NCI-H510A treated with DMSO at 0.1 percent for 48 hours (cell line): ENCODE data around the gene LEPROT.
A peak's percentile ranks its signal among the peaks of the same experiment; 100 is the strongest.
"Not testable (repeated sequence)": the region's sequence is repeated elsewhere in the genome, so short reads cannot be mapped to it uniquely, and the experiment has no call there.

Source experiments
- DNase-seq: peaks from one replicate; lab custom pipeline; 2025; lab: John Stamatoyannopoulos, UW

Gene LEPROT, protein sequence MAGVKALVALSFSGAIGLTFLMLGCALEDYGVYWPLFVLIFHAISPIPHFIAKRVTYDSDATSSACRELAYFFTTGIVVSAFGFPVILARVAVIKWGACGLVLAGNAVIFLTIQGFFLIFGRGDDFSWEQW

DNA sequence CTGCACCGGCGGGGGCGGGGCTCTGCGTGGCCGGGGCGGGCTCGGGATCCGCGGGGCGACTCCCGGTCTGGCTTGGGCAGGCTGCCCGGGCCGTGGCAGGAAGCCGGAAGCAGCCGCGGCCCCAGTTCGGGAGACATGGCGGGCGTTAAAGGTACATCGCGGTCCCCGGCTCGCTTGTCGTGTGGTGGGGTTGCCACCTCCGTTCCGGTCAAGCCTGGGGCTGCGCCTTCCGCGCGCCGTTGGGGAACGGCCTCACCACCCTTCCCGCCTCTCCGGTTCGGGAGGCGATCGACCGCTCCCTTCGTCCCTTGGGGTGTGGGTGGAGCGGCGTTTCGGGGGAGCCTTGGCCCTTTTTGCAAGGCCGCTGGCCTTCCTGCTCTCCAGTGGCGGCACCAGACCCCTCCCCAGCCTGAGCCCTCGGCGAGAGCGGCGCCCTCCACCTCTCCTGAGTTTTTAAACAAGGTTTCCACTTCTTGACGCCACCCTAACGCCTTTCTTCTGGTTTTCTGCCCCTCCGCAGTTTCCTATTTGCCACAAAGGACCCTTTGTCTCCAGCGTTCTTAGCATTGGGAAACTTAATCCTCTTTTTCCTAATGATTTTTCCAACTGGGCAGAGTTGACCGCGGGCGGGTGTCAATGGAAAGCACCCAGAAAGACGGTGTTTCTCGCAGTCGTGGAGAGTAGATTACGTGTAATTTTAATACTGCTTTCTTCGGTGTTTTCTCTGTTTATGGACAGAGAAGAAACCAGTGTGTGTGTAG, at the start of gene LEPROT, which contains the start of gene LEPR:
Gene LEPROT, plus strand, starts transcription at position 79 of the 761 bp plus-strand sequence. Its CDS starts 57 bp downstream, at position 136.
Gene LEPR, plus strand, starts transcription at position 79 of the 761 bp plus-strand sequence. CDS start 144,898 bp downstream, outside the sequence.
- DNase-seq: peak; percentile 64

DNA sequence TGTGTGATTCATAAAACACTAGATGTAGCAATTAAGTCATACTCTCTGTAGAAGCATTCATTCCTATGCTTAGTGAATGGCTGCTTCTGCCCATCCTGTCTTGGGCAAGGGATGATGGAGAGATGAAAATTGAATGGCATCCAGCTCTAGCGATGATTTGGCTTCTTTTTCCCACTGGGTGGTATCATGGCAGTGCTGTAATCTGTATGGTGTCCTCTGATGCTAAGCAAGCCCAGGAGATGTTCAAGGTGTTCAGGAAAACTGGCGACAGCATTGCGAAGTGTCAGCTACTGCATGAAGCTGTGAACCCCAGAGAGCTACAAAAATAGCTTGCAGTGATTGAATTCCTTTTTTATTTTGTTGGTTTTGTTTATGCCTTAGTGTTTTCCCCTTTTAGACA, 48.9 kb upstream of the LEPROT start:
- no peak for DNase-seq

DNA sequence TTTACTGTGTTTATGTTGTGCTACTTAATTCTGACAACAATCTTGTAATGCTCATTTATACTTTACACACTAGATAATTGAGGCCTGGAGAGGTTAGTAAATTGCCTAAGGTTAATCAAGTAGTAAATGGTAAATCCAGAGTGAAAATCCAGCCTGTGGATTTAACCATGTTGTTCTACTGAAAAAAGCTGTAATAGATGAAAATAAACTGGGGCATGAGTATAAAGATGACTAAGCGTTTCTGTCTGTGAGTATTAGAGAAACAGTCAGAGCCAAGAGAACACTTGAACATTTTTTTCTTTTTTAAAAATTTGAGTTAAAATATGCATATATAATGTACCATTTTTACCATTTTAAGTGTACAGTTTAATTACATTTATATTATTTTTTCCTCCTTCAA, 47.9 kb upstream of the LEPROT start:
- no peak for DNase-seq

DNA sequence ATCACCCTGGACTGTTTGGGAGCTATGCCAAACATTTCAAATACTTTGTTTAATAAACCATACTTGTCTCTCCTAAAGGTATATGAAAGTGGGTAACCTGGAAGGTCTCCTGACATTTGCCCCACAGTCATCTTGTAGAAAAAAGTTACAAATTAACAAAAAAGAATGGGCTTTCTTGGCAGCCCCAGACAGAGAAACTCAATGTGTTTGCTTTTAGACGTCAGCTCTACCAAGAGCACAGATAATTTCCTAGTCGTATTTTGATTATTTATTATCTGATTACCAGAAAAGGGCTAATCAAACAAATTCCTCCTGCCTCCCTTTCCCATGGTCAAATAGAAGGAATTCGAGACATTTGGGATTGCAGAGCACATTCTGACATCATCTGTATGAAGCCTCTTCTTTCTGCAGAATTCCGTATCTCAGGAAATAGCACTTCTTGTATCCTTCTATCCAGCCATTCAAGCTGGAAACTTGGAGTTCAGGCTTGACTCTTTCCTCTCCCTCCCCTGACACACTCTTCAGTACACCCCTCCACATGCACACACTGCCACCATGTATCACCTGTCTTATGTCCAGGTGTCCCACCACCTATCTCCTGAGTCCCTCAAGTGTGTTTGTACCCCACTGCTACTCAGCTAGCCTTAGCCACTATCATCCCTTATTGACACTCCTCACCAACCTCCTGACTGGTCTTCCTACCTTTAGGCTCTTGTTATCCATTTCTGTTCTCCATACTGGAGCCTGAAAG, 42.8 kb upstream of the LEPROT start:
- DNase-seq: no peak

DNA sequence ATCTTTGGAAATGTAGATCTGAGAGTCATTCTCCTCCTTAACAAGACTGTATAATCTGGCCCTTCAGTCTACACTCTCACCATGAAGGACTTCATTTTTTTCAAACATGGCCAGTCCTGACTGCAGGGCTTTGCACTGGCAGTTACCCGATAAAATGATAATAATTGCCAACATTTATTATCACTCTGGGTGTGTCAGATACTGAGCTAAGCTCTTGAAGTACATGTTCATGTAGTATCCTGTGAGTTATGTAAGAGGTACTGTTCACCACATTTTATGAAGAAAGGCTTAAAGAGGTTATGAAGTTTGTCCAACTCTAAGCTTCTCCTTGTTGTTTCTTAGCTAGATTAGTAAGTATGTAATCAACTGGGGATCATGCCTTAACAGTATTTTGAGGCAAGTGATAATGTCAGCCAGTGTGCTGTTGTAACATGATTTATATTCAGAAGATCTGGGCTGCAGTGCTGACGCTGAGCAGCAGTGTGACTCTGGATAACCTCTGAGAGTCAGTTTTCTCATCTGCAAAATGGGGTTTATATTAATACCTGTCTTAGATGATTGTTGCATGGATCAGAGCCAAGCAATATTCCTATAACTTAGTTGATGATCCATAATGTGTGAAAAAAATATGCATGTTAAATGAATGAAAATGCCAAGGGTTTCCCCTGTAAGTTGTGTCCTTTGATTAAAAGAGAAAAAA, 42.1 kb upstream of the LEPROT start:
- DNase-seq: no peak

DNA sequence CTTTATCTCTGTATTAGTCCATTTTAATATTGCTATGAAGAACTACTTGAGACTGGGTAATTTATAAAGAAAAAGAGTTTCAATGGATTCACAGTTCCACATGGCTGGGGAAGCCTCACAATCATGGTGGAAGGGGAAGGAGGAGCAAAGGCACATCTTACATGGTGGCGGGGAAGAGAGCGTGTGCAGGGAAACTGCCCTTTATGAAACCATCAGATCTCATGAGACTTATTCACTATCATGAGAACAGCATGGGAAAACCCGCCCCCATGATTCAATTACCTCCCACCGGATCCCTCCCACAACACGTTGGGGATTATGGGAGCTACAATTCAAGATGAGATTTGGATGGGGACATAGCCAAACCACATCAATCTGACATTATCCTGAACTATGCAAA, 36.0 kb upstream of the LEPROT start:
- not testable (repeated sequence) for DNase-seq

DNA sequence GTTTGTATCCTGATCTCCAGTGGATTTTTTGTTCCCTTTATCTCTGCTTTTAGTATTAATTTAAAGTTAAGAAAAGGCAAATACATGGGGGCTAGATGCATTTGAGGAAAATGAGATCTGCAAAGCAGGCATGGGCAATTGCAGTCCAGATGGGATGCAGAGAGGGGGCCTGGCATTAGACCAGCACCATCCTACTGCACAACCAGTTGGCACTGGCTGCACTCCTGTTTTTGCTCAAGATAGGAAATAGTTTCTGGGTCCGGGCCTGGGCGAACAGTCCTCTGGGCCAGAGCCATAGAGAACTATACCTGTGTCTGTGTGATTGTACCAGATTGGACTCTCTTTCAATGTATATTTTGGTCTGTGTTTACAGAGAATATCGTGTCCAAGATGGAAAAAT, 34.0 kb upstream of the LEPROT start:
- no peak for DNase-seq

DNA sequence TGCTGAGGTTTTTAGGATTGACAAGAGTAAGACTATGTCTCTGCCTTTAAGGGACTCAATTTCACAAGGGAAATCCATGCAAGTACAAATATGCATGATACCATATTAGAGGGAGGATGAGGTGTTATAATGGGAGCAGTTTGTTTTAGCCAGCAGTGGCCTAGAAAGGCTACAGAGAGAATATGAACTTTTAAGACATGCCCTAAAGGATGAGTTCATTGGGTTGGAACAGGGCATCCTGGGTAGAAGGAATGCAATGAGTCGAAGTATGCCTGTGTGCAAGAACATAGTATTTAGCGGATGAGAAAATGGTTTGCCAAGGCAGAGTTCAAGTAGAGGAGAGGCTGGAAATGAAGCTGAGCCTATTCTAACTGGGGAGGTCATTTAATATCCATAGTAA, 32.6 kb upstream of the LEPROT start:
- DNase-seq: no peak

DNA sequence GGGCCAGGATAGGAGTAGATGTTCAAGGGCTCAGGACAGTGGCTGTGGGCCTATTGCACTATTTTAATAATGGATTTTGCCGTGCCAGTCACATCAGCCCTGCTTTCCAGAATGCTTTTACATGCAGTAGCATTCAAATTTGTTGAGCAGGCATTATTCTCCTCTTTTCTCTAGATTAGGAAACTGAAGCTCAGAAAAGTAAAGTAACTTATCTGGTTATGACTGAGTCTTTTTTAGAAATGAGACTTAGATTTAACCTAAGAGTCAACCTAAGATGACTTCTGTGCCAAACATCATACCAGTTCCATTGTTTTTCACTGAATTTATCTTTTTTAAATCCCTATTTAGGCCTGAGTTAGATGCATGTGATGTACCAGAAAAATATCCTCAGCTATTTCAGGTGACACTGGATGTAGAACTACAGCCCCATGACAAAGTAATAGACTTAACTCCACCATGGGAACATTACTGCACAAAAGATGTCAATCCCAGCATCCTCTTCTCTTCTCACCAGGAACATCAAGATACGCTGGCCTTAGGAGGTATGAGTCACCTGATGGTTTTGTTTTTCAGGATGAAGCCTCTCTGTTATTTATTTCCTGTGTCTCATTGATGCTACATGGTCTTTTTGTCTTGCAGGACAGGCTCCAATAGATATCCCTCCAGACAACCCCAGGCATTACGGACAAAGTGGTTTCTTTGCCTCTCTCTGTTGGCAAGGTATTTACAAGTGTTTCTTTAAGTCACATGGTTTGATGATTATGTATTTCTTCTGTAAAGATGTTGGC, 31.4 kb upstream of the LEPROT start:
- no peak for DNase-seq

DNA sequence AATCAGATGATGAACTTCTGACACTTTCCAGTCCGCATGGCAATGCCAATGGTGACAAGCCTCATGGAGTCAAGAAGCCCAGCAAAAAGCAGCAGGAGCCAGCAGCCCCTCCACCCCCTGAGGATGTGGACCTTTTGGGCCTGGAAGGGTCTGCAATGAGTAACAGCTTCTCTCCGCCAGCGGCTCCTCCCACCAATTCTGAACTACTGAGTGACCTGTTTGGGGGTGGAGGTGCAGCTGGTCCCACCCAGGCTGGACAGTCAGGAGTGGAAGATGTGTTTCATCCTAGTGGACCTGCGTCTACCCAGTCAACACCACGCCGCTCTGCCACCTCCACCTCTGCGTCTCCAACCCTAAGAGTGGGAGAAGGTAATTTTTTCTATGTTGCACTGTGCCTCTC, 28.0 kb upstream of the LEPROT start:
- no peak for DNase-seq

DNA sequence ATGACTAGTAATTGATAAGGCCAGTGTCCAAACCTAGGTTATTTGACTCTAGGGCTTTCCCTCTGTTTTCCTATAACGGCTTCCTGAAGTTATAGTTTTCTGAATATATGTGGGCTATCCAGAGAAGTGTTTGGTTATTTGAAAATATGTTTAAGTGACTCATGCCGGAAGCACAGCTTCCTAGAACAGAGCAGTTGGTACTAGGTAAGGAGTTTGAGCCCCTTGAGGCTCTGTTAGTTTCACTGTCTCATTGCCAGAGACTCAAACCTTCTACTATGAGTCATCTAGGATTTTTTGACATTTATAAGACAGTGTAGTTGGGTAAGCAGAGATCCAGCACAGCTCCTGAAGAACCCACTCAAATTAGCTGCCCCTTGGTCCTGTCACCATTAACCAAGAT, 27.1 kb upstream of the LEPROT start:
- no peak for DNase-seq

DNA sequence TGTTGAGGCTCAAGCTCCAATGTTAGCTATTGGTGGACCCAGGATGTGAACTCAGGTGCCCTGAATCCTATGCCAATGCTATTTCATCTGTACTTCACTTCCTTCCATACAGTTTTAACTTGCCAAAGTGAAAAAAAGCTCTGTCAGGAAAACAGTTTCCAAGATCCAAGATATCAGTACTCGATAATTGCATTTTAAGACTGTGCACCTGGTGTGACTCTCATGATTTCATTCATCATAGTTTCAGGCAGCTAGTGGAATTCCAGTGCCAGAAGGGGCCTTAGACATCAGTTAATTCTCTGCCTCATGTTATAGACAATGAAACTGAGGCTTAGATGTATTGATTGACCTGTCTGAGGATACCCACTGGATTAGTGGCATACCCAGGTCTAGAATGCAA, 26.5 kb upstream of the LEPROT start:
- no peak for DNase-seq

DNA sequence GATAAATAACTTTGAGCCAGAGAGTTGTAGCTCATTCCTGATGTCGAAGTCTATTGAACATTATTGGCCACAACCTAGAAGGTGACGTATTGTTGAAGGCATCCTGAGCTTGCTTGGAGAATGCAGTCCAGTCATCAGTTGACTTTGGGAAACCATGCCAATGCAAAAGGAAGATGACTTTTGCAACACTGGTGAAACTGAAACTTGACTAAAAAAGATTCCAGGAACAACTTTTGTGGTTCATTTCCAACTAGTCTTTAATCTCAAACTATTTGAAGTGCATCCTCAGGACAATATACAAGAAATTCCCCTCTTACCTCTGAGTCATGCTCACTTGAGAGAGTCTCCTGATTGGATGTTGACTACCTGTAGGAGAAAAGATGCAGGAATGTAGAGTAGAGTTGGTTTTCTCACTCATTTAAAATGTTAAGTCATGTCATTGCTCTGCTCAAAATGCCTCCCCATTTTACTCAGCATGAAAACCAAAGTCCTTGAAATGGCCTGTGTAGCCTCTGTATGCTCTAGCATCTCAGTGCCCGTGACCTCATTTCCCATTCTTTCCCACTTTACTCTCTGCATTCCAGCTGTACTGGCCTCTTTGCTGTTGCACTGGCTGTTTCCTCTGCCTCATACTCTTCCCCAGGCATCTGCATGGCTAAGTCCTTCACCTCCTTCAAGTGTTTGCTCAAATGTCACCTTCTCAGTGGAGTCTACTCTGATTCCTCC, 24.4 kb upstream of the LEPROT start:
- peak; percentile 71 for DNase-seq

DNA sequence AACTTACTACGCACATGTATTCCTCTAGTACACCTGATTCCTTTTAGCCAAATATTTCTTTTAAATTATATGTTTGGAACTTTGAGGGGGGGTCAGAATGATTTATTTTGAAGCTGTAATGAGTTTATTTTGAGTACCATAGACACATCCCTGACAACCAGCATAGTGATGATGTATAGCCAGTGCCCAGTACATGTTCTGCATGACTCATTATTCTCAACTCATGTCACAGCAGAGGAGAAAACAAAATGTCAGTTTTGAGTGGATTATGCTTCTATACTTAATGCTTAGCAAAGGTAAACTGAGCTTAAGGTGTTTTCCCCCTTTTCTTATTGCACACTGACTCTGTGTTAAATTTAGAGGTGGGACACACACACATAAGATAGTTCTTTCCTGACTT, 22.4 kb upstream of the LEPROT start:
- DNase-seq: no peak

DNA sequence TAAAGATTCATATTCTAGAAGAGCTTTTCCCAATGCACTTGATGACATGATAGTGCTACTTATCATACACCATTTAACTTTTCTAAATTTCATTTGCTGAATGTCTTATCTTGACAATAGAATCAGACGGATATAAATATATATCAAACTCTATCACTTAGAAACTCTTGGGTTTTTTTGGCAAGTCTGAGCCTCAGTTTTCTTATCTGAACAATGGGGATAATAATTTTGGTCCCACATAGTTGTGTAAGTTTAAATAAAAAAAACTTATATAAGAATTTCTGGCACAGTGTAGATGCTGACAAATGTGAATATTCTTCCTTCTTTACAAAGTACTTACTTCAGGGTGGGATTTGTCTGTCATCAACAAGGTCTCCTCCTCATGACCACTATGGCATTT, 21.5 kb upstream of the LEPROT start:
- no peak for DNase-seq

DNA sequence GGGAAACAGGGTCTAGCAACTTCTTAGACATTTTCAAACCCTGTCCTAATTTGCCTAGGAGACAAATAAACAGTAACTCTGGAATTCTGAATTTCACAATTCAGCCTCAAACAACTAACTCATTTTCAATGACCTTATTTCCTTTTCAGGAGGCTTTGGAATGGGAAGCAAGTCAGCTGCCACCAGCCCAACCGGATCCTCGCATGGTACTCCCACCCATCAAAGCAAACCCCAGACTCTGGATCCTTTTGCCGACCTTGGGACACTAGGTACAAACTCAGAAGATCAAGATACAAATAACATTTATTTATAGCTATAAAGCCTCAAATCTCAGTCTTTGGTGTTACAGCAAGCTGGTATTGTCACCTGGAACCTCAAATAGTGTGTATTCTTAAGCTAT, 18.9 kb upstream of the LEPROT start:
- no peak for DNase-seq

DNA sequence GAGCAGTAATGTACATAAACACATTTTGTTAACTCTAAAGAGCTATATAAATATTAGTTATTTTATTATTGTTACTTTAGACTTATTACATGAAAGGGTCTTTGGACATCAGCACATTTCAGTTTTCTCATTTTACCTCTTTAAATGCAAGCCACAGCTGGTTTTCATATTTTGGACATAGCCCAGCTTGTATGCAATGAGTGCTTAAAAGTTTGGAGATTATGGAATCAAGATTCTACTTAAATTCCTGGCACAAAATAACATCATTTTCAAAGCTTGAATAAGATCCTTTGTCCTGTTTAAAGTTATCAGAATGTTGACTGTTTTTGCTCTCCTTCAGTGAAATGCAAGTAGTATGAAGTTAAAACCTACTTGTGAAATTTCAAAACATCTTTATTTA, 15.5 kb upstream of the LEPROT start:
- no peak for DNase-seq

DNA sequence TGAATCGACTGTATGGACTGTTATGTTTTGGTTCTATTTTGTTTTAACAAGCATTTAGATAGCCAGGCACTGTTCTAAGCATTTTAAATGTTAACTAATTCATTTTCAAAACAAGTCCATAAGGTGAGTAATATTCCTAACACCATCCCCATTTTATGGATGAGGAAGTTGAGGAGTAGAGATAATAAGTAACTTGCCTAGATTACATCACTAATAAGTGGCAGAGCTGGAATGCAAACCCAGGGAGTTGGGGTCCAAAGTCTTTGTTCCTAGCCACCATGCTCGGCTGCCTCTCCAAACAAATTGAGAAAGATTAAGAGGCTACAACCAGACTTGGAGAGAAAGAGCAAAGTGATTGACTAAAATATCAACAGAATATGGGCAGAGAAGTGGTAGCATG, 12.6 kb upstream of the LEPROT start:
- DNase-seq: no peak

DNA sequence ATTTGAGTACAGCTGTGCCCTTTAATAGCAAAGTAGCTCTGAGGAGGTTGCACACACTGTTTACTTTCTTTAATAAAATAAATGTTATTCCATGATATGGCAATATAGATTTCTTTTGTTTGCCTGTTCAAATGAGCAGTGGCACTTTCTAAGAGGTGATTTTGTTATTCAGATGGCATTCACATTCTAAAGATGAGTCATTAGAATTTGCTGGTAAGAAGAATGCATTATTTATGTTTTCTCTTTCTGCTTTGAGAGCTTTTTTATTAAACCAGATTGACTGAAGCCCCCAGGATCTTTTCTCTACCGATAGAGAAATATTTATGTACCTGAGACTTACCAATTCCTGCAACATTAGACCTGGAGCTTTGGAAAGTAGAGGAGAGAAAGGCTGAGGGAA, 11.2 kb upstream of the LEPROT start:
- DNase-seq: no peak

DNA sequence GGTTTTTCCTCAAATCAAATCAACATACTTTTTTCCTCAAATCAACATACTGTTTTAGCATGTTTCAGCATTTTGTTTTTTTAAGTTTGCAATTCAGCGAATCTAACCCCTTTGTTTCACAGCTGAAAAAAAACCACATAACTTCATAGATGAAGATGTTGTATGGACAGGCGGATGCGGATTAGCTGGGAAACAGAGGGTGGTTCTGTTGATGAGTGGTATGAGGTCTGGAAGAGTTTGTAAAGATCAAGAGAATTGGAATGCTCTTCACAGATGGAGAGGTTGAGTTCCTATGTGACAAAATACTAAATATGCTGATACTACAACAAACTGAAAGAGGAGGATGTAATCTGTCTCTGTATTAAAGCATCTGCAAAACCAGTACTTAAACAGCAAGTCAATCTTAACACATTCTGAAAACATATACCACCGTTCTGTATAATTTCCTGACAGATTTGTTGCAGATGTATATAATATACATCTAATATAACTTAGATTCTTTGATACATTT, 10.6 kb upstream of the LEPROT start:
- no peak for DNase-seq
